COR-L47 (cell line): ENCODE measurements around the gene OR2V1.
"Not testable (repeated sequence)": the region's sequence is repeated elsewhere in the genome, so short reads cannot be mapped to it uniquely, and the experiment has no call there.

Source experiments
- DNase-seq: peaks from one replicate; lab custom pipeline; 2025; lab: John Stamatoyannopoulos, UW

OR2V1 gene, protein sequence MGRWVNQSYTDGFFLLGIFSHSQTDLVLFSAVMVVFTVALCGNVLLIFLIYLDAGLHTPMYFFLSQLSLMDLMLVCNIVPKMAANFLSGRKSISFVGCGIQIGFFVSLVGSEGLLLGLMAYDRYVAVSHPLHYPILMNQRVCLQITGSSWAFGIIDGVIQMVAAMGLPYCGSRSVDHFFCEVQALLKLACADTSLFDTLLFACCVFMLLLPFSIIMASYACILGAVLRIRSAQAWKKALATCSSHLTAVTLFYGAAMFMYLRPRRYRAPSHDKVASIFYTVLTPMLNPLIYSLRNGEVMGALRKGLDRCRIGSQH

DNA sequence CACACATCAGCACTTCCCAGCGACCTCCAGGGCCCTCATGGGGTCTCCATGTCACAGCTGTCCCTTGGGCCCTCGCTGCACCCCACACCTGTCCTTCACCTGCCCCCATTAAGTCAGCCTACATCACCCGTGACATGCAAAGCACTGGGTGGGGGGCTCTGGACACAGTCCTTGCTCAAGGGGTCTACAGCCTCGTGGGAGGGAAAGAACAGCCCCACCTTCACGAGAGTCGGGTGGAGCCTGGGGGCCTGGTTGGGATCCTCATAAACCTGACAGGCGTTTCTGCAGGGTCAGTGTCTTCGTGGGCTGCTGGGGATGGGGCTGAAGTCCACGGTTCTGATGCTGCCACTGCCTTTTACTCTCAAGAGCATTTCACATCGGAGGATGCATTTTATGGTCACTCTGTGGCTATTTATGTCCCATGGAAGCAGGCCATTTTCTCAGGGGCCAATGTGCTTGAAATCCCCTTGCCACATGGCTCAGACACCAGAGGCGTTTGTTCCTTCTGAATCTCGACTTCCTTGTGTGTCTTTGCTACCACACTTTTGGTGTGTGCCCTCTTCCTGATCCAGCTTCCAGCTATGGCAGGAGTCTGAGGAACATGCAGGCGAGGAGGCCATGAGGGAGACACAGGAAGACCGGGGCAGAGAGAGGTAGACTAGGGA lies at the start of gene OR2V1:
Gene OR2V1 (minus strand): TSS at position 338 of the 665 bp plus-strand sequence. CDS start 5,865 bp downstream, outside the sequence.
- no peak for DNase-seq

DNA sequence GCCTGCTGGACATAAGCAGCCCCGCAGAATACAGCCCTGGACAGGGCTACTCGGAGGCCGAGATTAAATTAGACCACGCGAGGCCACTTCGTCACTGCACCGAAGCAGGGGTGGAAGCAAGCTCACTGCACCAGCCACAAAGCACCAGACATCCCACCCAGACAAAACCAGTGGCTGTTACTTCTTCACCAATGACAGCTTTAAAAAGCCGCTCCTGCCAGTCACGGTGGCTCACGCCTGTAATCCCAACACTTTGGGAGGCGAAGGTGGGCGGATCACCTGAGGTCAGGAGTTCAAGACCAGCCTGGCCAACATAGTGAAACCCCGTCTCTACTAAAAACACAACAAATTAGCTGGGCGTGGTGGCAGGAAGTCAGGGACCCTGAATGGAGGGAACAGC lies 46.6 kb upstream of the OR2V1 start:
- not testable (repeated sequence) for DNase-seq

DNA sequence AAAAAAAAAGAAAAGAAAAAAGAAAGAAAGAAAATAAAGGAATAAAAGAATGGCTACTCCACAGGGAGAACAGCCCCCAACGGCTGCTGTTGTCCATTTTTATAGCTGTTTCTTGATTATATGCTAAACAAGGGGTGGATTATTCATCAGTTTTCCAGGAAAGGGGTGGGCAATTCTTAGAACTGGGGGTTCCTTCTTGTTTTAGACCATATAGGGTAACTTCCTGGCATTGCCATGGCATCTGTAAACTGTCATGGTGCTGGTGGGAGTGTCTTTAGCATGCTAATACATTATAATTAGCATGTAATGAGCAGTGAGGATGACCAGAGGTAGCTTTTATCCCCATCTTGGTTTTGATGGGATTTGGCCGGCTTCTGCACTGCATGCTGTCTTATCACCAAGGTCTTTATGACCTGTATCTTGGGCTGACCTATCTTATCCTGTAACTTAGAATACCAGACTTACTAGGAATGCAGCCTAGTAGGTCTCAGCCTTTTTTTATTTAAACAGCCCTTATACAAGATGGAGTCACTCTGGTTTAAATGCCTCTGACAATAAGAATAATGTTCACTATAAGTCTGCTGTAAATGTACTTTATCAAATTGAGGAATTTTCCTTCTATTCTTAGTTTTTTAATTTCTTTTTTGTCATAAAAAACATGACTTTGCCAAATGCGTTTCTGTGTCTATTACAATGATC lies 45.4 kb upstream of the OR2V1 start:
- DNase-seq: no peak

DNA sequence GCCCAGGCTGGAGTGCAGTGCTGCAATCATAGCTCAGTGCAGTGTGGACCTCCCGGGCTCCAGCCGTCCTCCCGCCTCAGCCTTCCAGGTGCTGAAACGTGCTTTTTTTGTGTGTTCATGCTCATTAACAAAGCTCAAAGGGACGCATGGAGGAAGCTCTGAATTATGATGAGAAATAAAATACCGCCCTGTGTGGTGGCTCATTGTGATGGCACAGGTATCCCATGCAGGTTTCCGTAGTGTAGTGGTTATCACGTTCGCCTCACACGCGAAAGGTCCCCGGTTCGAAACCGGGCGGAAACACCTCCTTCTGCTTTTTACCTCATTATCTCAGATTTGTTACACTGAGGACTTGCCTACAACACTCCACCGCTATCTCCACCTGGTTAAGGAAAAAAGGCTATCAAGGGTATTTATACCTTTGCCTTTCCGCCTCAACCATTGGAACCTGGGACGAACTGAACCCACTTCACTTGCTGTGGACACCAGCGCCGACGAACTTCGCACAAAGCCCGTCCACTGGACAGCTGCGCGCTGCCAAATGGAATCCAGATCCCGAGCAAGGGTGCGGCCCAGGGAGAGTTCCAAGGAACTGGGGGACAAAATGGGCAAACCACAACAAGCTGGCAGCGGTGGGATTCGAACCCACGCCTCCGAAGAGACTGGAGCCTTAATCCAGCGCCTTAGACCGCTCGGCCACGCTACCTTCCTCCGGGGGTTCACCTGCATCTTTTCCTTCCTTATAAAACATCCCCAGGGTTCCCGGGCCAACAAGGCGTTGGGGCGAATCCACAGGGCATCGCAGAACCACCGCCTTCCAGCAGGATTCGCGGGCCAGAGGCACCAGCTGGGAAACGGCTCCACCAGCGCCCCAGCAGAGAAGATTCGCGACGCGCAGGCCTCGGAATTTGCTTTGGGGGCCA lies 42.7 kb upstream of the OR2V1 start:
- DNase-seq: no peak

DNA sequence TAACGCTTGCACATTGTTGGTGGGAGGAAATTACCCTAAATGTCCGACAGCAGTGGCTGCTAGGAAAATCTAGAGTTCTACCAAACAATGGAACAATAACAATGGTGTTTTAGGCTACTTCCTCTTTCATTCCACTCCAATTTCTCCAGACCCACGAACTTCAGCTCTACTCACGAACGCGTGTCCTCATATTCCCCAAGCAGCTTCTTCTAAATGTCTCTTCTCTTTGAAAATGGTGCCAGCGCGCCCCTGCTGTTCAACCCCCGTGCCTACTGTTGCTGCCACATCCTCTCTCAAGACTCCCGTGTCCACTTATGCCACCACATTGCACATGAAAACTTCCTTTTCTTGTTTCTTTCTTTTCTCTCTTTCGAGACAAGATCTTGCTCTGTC lies 42.1 kb upstream of the OR2V1 start:
- no peak for DNase-seq

DNA sequence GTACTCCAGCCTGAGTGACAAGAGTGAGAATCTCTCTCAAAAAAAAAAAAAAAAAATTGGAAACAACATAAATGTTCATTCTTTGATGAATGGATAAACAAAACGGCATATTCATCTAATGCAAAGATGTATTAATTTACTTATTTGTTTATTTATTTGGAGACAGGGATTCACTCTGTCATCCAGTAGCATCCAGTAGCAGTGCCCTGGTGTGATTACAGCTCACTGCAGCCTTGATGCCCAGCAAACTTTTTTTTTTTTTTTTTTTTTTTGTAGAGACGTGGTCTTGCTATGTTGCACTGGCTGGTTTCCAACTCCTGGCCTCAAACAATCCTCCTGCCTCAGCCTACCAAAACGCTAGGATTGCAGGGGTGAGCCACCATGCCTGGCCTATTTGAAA lies 40.8 kb upstream of the OR2V1 start:
- DNase-seq: no peak

DNA sequence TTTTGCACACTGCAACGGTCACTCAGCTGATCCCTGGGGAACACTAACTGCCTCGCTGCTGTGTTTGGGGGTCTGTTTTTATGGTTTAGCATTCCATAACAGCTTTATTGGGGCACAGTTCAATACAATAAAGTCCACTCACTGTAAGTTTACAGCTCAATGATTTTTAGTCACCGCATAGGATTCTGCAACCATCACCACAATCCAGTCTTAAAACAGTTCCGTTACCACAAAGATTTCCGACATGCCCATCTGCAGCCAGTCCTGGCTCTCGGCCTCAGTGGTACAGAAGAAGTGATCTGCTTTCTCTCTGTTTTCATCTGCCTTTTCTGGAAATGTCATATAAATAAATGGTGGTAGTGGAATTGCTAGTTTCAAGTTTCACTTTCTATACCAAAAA lies 40.0 kb upstream of the OR2V1 start:
- no peak for DNase-seq

DNA sequence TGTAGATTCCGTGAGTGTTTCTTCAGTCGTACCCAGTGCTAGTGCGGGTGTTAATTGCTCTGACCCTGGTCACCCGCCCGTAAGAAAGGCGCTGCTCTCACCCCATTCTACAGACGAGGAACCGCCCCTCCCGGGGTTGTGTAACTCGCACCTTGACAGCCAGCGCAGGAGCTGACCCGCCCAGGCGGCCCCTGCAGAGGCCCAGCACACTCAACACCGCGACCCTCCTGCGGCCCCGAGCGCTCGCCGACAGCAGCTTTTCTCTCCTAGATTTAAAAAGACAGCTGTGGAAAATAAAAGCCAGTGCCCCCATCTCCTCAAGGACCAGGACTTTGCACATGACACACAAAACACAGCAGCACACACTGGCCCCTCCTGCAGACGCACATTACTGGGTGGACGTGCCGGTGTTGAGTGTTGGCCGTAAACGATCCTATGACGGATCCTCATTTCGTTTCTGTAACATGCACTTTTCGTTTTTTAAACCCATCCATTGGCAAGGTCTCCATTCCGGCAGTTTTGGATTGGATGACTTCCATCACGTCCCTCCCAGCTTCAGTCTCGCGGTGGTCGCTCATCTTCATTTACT lies 39.4 kb upstream of the OR2V1 start:
- DNase-seq: no peak

DNA sequence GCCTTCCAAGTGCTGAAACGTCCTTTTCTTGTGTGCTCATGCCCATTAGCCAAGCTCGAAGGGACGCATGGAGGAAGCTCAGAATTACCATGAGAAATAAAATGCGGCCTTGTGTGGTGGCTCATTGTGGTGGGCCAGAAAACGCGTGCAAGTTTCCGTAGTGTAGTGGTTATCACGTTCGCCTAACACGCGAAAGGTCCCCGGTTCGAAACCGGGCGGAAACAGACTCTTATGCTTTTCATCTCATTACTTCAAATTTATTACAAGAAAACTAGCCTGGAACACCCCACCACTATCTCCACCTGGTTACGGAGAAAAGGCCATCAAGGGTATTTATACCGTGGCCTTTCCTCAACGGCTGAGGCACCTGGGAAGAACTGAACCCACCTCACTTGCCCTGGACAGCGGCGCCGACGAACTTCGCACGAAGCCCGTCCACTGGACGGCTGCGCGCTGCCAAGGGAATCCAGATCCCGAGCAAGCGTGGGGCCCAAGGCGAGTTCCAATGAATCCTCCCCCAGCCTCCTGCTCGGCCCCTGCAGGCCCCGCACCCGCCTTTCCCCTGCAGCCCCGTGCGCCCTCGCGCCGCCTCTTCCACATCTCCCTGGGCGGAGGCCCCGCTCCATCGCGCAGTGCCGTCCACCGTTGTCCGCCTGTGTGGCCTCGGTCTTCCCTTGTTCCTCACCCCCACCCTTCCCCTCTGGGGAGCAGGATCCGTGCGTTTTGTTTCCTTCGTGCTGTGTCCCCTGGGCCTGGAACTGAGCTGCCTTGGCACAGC lies 38.7 kb upstream of the OR2V1 start:
- DNase-seq: peak; percentile 29

DNA sequence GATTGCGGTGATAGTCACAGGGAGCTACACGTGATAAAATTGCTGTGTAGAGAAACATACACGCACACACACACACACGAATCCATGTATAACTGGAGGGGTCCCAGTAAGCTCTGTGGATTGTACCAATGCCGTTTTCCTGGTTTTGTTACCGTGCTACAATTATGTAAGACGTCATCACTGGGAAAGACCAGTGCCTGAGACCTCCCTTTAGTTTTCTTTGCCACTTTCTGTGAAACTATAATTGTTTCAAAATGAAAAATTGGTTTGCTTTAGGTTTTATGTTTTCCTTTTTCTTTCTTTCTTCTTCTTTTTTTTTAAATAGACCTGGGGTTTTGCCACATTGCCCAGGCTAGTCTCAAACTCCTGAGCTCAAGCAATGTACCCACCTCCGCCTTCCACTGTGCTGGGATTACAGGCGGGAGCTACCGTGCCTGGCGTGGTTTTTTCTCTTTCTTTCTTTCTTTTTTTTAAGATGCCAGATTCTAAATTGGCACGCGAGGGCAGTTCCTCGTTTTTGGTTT lies 37.7 kb upstream of the OR2V1 start:
- no peak for DNase-seq

DNA sequence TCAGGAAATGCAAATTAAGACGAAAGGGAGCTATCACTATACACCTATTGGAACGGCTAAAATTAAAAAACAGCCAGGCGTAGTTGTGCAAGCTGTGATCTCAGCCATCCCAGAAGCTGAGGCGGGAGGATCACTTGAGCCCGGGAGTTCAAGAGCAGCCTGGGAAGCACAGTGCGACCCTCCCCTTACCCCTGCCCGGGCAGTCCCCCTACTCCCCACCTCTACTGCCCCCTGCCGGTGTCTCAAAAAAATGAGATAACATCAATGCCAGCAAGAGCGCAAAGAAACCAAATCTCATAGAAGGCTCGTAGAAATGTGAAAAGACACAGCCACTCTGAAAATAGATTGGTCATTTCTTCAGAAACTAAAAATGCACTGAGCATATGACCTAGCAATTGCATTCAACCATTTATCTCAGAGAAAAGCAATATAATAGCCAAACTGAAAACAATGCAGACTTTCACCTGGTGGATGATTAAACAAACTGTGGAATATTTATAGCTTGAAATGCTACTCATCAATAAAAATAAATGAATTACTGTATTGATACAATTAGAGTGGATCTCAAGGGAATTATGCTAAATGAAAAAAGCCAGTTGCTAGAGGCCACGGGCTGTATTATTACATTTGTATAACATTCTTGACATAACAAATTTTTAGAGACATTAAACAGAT lies 37.0 kb upstream of the OR2V1 start:
- DNase-seq: no peak

DNA sequence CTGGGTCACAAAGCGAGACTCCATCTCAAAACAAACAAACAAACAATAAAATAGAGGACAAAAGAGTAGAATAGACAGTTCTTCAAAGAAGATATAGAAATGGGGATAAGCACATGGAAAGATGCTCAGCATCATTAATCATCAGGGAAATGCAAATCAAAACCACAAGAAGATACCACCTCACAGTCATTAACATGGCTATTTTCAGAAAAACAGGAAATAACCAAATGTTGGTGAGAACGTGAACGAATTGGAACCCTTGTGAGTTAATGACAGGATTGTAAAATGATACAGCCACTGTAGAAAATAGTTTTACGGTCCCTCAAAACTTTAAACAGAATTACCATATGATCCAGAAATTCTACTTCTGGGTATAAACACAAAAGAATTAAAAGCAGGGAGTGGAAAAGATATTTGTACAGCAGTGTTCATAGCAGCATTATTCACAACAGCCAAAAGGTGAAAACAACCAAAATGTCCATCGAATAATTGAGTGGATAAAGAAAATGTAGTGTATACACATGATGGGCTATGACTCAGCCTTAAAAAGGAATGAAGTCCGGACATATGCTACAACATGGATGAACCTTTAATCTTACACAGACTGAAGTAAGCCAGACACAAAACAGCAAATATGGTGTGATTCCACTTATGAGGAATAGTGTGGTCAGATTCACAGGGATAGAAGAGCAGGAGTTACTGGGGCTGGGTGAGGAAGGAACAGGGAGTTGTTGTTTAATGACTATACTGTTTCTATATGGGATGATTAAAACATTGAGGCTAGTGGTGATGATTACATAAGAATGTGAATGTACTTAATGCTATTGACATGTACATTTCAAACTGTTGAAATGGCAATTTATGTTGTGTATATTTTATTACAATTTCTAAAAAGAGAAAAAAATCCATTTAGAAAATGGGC lies 36.1 kb upstream of the OR2V1 start:
- no peak for DNase-seq

DNA sequence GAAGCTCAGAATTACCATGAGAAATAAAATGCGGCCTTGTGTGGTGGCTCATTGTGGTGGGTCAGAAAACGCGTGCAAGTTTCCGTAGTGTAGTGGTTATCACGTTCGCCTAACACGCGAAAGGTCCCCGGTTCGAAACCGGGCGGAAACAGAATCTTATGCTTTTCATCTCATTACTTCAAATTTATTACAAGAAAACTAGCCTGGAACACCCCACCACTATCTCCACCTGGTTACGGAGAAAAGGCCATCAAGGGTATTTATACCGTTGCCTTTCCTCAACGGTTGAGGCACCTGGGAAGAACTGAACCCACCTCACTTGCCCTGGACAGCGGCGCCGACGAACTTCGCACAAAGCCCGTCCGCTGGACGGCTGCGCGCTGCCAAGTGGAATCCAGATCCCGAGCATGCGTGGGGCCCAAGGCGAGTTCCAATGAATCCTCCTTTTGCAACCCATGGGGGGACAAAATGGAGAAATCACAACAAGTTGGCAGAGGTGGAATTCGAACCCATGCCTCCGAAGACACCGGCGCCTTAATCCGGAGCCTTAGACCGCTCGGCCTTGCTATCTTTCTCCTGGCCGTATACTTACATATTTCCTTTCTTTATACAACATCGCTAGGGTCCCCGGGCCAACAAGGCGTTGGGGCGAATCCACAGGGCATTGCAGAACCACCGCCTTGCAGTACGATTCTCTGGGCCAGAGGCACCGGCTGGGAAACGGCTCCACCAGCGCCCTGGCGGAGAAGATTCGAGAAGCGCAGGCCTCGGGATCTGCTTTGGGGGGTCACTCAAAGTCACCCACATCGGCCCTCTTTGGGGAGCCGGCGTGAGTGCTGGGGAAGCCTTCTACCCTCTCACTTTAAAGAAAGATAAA lies 33.3 kb upstream of the OR2V1 start:
- no peak for DNase-seq

DNA sequence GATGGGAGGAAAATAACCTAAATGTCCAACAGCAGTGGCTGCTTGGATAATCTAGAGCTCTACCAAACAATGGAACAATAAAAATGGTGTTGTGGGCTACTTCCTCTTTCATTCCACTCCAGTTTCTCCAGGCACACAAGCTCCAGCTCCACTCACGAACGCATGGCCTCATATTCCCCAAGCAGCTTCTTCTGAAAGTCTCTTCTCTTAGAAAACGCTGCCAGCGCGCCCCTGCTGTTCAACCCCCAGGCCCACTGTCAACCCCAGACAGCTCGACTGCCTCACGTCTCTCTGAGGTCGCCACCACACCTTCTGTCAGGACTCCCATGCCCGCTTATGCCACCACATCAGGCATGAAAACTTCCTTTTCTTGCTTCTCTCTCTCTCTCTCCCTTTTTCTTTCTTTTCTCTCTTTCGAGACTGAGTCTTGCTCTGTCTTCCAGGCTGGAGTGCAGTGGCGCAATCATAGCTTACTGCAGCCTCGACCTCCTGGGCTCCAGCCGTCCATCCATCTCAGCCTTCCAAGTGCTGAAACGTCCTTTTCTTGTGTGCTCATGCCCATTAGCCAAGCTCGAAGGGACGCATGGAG lies 32.6 kb upstream of the OR2V1 start:
- no peak for DNase-seq

DNA sequence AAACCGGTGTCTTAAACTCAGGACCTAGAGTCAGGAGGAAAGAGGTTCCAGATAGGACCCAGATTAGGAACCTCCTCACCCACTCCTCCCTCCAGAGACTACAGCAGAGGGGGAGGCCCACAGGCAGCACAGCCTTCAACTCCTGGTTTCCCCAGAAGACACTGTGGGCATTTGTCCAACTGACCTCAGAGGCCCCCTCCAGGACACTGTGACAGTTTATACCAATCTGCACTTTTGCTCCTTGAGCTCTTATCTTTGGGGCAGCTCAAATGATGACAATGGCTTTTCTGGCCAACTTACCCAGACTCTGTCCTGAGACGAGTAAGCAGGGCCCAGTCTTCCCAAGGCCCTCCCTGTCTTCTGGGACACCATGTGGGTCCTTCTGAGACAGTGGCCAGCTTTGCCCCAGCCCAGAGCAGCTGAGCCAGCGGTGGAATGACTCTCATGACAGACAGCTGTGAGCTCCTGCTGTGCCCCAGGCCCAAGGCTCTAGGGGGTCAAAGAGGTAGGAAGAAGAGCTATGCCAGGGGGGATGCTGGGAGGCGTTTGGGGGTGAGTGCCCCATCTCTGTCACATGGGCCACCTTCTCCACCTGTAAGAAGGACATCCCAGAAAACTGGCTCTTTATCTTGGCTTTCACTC lies 30.7 kb upstream of the OR2V1 start:
- no peak for DNase-seq

DNA sequence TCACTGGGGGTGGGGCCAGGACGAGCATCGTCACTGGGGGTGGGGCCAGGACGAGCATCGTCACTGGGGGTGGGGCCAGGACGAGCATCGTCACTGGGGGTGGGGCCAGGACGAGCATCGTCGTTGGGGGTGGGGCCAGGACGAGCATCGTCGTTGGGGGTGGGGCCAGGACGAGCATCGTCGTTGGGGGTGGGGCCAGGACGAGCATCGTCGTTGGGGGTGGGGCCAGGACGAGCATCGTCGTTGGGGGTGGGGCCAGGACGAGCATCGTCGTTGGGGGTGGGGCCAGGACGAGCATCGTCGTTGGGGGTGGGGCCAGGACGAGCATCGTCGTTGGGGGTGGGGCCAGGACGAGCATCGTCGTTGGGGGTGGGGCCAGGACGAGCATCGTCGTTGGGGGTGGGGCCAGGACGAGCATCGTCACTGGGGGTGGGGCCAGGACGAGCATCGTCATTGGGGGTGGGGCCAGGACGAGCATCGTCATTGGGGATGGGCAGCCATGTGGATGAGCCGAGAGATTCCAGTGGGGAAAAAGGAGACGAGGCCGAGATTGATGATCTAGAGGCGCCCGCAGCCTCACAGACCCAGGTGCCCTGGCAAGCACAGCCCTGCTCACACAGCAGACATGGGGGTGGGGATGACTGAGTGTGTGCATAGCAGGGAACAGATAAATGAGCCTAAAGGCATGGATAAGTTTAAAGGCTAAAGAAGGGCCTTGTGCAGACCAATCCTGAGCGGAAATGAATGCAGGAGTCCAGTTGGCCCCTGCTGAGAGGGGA lies 30.0 kb upstream of the OR2V1 start:
- peak; percentile 53 for DNase-seq
